ENCODE measurements around the gene ZNF879.

Gene ZNF879

DNA sequence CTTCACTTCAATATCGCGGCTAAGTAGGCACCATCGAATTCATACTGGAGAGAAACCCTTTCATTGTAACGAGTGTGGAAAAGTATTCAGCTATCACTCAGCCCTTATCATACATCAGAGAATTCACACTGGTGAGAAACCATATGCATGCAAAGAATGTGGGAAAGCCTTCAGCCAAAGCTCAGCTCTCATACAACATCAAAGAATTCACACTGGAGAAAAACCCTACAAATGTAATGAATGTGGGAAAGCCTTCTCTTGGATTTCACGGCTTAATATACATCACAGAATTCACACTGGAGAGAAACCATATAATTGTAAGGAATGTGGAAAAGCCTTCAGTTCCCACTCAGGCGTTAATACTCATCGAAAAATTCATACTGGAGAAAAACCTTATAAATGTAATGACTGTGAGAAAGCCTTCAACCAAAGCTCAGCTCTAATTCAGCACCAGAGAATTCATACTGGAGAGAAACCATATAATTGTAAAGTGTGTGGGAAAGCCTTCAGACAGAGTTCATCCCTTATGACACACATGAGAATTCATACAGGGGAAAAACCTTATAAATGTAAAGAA is 9.5 kb downstream of the ZNF879 start:
- H3K27ac ChIP-seq, result no peak overlapping the region
- TF ChIP-seq, protein P1, sequence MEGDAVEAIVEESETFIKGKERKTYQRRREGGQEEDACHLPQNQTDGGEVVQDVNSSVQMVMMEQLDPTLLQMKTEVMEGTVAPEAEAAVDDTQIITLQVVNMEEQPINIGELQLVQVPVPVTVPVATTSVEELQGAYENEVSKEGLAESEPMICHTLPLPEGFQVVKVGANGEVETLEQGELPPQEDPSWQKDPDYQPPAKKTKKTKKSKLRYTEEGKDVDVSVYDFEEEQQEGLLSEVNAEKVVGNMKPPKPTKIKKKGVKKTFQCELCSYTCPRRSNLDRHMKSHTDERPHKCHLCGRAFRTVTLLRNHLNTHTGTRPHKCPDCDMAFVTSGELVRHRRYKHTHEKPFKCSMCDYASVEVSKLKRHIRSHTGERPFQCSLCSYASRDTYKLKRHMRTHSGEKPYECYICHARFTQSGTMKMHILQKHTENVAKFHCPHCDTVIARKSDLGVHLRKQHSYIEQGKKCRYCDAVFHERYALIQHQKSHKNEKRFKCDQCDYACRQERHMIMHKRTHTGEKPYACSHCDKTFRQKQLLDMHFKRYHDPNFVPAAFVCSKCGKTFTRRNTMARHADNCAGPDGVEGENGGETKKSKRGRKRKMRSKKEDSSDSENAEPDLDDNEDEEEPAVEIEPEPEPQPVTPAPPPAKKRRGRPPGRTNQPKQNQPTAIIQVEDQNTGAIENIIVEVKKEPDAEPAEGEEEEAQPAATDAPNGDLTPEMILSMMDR (conservative IDR thresholded peaks at IDR 0.05), result no peak
- TF ChIP-seq ZFX (IDR thresholded peaks at IDR 0.05), result no peak

DNA sequence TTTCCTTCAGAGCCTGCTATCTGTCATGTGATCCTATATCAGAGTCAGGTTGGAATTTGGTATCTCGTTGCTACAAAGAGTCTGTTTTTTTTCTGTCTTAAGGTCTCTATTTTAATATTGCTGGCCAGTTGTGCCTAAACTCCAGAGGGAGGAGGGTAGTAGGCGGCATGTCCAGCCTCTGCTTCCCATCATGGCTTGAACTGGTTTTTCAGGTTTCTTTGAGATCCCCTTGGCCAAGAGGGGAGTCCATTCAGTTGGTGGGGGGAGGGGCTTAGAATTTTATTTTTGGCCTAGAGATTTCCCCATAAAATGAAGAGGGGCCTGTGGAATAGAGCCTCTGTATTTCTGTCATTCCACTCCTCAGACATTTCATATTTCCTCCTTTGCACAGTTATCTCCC is 21.2 kb downstream of the ZNF879 start:
- H3K27ac ChIP-seq, result no peak overlapping the region
- no peak for TF ChIP-seq ZFX (IDR thresholded peaks at IDR 0.05)
- TF ChIP-seq, protein P1 (conservative IDR thresholded peaks at IDR 0.05), result no peak

DNA sequence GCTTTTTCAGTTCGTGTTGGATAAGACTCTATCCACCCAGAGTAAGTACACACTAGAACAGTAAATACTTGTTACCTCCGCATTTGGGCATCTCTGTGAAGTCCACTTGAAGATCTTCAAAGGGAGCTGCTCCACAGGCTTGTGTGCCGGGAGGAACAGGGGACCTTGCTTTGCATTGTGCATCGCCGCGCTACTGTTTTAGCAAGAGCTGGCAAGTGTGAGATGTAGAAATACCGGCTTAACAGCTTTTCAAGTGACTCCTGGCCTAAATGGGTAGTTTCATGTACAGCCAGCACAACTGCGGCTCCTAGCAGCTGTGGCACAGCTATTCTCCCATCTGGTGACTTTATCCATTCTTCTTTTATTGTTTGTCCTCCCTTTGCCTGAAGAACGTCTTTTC is 28.2 kb downstream of the ZNF879 start:
- H3K27ac ChIP-seq, result no peak overlapping the region
- TF ChIP-seq ZFX (IDR thresholded peaks at IDR 0.05), result no peak
- TF ChIP-seq, protein P1 (conservative IDR thresholded peaks at IDR 0.05), result no peak

DNA sequence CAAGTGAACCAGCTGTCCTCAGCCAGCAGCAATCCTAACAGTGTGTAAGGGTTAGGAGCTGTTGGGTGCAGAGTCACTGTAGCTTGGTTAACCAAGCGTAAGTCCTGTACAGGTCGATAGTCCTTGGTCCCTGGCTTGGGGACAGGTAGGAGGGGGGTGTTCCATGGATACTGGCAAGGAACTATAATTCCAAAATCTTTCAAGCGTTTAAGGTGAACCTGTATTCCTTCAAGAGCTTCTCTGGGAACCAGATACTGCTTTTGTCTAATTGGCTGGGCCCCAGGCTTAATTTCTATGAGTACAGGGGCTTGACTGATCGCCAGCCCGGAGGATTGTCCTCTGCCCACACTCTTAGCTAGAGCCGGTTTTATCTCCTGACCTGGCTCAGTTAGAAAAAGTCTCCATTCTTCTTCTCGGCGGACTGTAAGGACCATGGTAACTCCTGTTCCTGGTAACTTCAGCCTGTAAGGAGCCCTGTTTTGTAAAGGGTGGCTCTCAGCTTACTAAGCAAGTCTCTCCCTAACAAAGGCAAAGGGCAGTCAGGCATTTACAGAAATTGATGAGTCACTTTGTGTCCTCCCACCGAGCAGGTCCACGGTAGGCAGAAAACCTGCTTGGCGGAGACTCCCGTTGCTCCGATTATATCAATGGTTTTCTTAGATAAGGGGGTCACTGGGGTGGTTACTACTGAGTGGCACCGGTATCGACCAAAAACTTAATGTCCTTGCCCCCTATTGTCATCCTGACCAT is 30.6 kb downstream of the ZNF879 start:
- no peak overlapping the region for H3K27ac ChIP-seq
- TF ChIP-seq, protein P1 (conservative IDR thresholded peaks at IDR 0.05), result no peak
- TF ChIP-seq ZFX (IDR thresholded peaks at IDR 0.05), result no peak

DNA sequence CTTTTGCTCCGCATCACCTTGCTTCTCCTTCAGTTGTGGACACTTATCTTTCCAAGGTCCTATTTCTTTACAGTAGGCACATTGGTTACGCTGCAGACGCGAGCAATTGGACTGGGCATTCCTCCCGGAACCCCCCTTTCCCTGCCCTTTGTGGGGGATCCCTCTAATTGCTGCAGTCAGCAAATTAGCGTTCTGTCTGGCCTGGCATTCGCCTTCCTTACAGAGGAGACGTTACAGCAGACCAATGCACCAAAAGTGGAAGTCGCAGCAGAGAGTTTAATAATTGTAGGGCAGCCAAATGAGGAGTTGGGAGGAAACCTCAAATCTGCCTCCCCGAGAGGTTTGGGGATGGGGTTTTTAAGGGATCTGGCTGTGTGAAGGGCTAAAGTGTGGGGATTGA is 31.3 kb downstream of the ZNF879 start:
- no peak overlapping the region for H3K27ac ChIP-seq
- no peak for TF ChIP-seq ZFX (IDR thresholded peaks at IDR 0.05)
- TF ChIP-seq, protein P1 (conservative IDR thresholded peaks at IDR 0.05), result no peak

DNA sequence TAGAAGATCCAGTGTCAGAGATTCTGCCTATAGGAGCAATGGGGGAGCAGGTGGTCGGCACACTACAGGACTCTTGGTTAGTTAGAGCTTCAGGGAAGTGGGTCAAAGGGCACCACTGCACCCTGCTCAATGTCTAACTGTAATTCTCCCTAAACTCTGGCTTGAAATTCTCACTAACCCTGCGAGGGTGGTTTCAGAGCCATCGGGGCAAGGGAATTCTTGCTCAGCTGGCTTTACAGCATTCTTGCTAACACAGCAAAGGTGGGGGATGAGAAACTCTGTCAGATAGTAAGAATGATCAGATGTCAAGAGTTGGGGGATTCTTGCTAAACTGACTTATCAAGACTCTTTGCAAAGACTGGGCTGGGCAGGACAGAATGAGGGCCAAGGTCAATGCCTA is 31.8 kb downstream of the ZNF879 start:
- no peak overlapping the region for H3K27ac ChIP-seq
- no peak for TF ChIP-seq ZFX (IDR thresholded peaks at IDR 0.05)
- TF ChIP-seq, protein P1 (conservative IDR thresholded peaks at IDR 0.05), result no peak

DNA sequence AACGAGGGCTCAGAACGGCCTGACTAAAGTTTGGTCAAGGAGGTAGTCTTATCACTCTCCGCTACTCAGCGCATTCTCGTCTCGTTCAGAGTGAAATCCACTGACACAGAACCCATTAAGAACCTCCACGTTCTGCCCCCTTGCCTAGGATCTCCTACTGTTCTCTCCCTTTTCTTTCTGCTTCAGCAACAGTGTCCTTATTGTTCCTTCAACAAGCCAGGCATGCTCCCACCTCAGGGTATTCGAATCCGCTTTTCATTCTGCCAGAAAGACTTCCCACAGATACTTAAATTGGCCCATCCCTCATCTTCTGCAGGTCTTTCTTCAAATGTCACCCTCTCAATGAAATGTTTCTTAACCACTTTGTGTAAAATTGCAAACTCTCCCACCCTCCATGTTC is 32.2 kb downstream of the ZNF879 start:
- no peak overlapping the region for H3K27ac ChIP-seq
- TF ChIP-seq, protein P1 (conservative IDR thresholded peaks at IDR 0.05), result no peak
- no peak for TF ChIP-seq ZFX (IDR thresholded peaks at IDR 0.05)
